H1 (cell line): ENCODE results near the gene S100PBP. TPM values are rescaled to one million over a fixed set of nuclear protein-coding genes. Genes with fewer than 3 reads are reported as not detected.
A peak's percentile ranks its signal among the peaks of the same experiment; 100 is the strongest.

Experiments used
- ASH2L ChIP-seq: fragments of 200-600, 300-600 bp; sonication (generic); IDR thresholded peaks from one replicate; pipeline ENCODE4 v1.7.1; 2017; ENCODE audit warnings: low read length
- ATF3 ChIP-seq: IDR thresholded peaks from 2 replicates; pipeline ENCODE4 v1.6.1; 2011; ENCODE audit warnings: low read depth, mild to moderate bottlenecking, low read length; ENCODE audit not compliant: insufficient read depth
- CHD1 ChIP-seq: IDR thresholded peaks from 2 replicates; pipeline ENCODE4 v1.6.1; 2012; ENCODE audit warnings: low read depth, low read length, improper control_type of control experiment
- CTBP2 ChIP-seq: IDR thresholded peaks from 2 replicates; pipeline ENCODE4 v1.7.0; 2011; ENCODE audit warnings: borderline replicate concordance, mild to moderate bottlenecking, moderate library complexity, mixed read lengths, low read length; ENCODE audit not compliant: insufficient read depth, insufficient read length
- GABPA ChIP-seq: IDR thresholded peaks from 2 replicates; pipeline ENCODE4 v1.6.1; 2011; ENCODE audit warnings: mild to moderate bottlenecking, low read length, moderate library complexity, borderline replicate concordance; ENCODE audit not compliant: insufficient read depth
- JUN ChIP-seq: IDR thresholded peaks from 2 replicates; pipeline ENCODE4 v1.6.1; 2011; ENCODE audit warnings: low read depth, mild to moderate bottlenecking, improper control_type of control experiment, low read length
- KDM4A ChIP-seq: IDR thresholded peaks from one replicate; pipeline ENCODE4 v1.7.1; 2012; ENCODE audit warnings: low read depth, mild to moderate bottlenecking, moderate library complexity, low read length, inconsistent platforms; ENCODE audit not compliant: severe bottlenecking
- MAX ChIP-seq: IDR thresholded peaks from 2 replicates; pipeline ENCODE4 v1.6.1; 2012; ENCODE audit warnings: inconsistent platforms
- RXRA ChIP-seq: IDR thresholded peaks from 2 replicates; pipeline ENCODE4 v1.6.1; 2011; ENCODE audit warnings: low read depth, mild to moderate bottlenecking, low read length, moderate library complexity; ENCODE audit not compliant: insufficient read depth
- SIX5 ChIP-seq: IDR thresholded peaks from 2 replicates; pipeline ENCODE4 v1.6.1; 2011; ENCODE audit warnings: mild to moderate bottlenecking, low read depth, low read length
- SP2 ChIP-seq: IDR thresholded peaks from 2 replicates; pipeline ENCODE4 v1.6.1; 2012; ENCODE audit warnings: mild to moderate bottlenecking, low read length, inconsistent platforms
- SP4 ChIP-seq: IDR thresholded peaks from 2 replicates; pipeline ENCODE4 v1.6.1; 2012; ENCODE audit warnings: low read length, inconsistent platforms
- ZNF274 ChIP-seq: IDR thresholded peaks from 2 replicates; pipeline ENCODE4 v1.7.0; 2012; ENCODE audit warnings: low read length, borderline replicate concordance; ENCODE audit errors: extremely low read depth
- polyA plus RNA-seq, 7 experiments: library from polyadenylated mRNA; depleted of rRNA in 3 of 7; stranded (reverse) in 5 of 7; unstranded in 2 of 7; fragments of >200 nt in 5 of 7; fragments of 200-250 nt in 2 of 7; gene quantifications; 1 replicate in 5 of 7; 2 replicates in 1 of 7; 4 replicates in 1 of 7; pipeline versions ENCODE4 v1.2.1 to v1.2.3, GENCODE V29; 2011 to 2013; ENCODE audit warnings: missing spikeins in 2 of 7, mixed read lengths in 2 of 7
- total RNA-seq: library from RNA; stranded (reverse); fragmentation: NEBNext Ultra II Directional; extraction: Animal tissue kit (Norgen Biotek cat#: 25700); gene quantifications from 2 replicates; pipeline ENCODE4 v1.2.1, GENCODE V29; 2021

Gene S100PBP
- total and polyA plus RNA-seq, 2 of the 8 experiments (the other 6 are each of a cell fraction or from before 2014, with no cell fraction given), result 43.8 to 68.3 TPM

GRCh38 chr1:32817159-32817814, at the start of gene S100PBP, which contains the start of gene YARS1 (continued):
- TF ChIP-seq KDM4A (peak; percentile 26), CTBP2 (no peak), RXRA (no peak), GABPA (peak; percentile 44; the same call in 1 of the 2 replicates), JUN (peak; percentile 54; the same call in 1 of the 2 replicates), ASH2L (peak; percentile 89), SIX5 (peak; percentile 21; the same call in 1 of the 2 replicates), MAX (peak; percentile 99), CHD1 (no peak), ZNF274 (no peak), SP4 (peak; percentile 95), ATF3 (peak; percentile 95), SP2 (no peak)
